HPDE6-E6E7 (cell line): ENCODE results near the gene ADAM33.

Experiments
- DNase-seq: peaks from one replicate; pipeline ENCODE4 v3.0.0; 2011; ENCODE audit warnings: missing footprints; ENCODE audit errors: extremely low spot score

Gene ADAM33

DNA sequence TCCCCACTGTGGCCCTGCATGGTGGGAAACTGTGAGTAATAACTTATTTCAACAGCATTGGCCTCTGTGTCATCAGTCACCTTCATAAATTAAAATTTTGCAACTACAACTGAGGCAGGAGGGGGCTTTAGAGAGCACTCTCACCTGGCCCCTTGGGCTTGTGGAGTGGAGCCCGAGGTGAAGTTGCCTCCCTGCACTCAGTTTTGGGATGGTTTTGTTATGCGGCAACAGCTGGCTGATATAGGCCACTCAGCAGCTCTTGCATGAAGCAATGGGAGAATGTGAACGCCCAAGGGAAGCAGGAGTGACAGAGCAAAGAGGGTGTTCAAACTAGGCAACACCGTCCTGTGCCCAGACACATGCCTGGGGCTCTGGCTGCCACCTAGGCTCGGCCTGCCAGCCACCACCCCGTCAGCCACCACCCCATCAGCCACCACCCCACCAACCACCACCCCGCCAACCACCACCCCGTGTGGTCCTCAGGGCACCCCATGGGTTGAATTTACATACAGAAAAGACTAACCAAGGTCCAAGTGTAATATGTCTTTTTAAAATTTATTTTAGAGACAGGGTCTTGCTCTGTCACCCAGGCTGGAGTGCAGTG is 14.3 kb downstream of the ADAM33 start:
- DNase-seq = no peak

DNA sequence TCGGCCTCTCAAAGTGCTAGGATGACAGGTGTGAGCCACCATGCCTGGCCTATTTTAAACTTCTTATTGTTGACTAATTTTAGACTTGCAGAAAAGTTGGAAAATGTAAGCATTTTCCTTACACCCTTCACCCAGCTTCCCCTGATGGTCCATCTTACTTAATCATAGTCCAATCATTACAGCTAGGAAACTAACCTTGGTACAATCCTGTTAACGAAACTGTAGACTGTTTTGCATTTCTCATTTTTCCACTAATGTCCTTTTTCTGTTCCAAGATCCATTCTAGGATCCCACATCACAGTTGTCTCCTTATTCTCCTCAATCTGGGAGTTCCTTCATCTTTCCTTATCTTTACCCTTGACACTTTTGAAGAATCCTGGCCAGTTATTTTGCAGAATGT is 18.0 kb downstream of the ADAM33 start:
- DNase-seq = no peak

DNA sequence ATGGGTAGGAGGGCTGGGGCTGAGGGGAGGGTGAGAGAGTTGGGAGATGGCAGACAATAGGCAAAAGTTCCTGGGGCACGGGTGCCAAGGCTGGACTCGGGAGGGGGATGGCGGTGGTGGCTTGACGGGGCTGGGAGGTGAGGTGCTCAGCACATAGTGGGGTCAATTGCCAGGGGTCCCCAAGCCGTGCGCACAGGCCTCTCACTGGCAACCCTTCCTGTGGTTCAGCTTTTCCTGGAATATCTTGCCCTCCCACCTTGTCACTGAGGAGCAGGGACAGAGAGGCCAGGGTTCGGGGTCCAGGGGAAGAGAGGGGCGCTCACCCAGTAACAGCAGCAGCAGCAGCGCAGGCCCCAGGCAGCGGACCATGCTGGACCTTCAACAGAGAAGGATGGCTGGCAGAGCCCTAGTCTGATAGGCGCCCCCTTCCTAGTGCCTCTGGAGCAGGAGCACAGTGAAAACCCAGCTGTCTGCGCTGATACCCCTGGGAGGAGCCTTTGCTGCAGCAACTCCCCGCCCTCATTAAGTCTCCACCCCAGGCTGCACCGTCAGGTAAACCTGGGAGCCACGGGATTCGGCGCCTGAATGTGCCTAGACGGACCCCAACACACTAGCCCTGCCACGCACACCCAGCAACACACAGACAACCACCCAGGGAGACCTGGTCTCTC is 18.6 kb downstream of the ADAM33 start, which contains the start of gene GFRA4:
Gene GFRA4, minus strand, starts transcription at position 369 of the 671 bp plus-strand sequence. Its CDS starts 0 bp downstream, at position 369.
- DNase-seq = no peak

DNA sequence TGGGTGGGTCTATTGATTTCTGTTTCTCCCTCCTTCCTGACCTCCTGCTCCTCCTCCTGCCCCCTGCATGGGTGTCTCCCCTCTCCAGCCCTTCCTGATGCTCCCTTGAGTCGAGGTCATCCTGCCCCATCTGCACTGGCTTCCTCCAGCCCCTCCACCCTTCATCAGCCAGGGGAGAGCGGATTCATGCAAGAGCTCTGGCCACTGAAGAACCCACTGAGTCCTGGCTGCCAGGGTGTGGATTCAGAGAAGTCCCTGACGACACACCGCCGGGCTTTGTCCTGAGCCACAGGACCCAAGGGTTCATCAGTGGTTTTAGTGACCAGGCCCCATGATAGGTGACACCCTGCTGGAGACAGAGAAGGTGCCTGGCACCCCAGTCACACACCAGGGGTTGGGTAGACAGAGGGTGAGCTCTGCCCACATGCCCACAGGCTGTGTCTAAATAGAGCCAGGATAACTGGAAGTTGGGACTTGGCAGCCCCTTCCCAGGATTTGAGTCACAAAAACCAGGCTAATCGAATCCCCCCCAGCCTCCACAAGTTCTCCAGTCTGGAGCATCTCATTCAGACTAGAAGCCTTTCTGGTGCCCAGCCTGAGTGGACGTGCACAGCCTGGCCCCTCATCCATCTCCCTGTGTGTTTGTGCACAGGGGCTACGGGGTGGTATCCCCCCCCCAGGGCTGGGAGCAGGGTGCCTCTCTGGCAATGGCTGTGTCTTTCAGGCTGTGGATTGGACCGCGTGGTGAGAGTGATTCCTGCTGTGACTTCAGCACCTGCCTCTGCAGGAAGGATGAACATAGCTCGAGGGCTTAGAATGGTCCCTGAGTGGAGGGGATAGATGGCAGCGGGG is 19.8 kb downstream of the ADAM33 start:
- no peak for DNase-seq

DNA sequence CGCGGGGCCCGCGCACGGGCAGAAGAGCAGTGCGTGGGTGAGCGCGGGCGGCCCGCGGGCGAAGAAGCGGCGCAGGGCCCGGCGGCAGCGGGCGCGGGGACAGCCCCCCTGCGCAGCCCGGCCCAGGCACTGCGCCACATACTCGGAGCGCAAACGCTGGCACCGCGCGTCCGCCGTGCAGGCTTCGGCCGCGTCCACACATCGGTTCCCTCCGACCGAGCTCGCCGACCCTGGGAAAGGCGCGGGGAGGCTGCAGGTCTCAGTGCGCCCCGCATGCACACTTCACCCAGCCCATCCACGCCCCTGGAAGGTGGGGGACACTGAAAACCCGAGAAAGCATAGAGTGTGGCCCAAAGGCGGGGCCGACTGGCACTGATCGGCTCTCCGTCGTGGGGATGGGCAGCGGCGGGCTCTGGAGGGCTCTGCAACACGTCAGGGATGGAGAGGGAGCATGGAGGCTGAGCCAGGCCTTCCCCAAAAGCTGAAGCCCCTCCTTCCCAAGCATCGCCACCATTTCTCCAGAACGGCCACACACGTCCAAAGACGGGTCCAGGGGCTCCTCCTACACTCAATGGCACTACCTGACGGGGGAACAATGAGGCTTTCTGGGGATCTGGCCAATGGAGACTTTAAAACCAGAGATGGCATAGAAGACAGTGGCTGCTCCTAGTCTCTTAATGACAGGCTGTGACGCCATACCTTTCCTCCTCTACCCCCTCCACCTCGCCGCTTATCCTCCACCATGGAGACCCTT is 20.6 kb downstream of the ADAM33 start:
- no peak for DNase-seq

DNA sequence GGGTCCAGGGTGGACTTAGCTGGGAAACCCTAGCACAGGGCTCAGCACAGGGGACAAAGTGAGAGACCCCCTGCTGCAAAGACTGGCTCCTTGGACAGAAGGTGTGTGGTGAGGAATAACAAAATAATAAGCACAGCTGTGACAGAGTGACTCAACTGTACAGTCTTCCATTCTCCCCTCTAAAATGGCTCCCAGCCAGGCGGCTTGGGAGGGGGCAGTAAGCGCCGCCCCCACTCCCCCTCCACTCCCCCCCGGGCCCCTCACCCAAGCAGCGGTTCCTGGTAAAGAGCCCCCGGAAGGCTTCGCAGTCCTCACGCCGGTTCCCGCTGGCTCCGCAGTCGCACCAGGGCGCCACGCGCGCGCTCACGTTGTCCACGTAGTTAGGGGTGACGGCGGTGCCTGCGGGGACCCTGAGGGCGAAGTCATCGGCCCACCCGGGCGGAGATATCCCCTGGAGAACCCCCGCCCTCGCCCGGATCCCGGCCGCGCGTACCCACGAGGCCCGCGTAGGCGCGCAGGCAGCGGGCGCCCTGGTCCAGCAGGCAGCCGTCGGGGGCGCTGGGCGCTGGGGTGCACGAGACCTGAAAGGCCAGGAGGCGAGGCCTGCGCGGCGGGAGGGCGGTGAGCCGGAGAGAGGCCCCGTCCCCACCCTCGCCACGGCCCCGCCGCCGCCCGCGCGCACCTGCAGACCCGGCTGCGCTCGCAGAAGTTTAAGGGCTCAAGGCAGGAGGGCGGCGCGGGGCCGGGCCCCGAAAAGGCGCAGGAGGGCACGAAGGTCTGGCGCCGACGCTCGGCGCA is 21.3 kb downstream of the ADAM33 start:
- no peak for DNase-seq

DNA sequence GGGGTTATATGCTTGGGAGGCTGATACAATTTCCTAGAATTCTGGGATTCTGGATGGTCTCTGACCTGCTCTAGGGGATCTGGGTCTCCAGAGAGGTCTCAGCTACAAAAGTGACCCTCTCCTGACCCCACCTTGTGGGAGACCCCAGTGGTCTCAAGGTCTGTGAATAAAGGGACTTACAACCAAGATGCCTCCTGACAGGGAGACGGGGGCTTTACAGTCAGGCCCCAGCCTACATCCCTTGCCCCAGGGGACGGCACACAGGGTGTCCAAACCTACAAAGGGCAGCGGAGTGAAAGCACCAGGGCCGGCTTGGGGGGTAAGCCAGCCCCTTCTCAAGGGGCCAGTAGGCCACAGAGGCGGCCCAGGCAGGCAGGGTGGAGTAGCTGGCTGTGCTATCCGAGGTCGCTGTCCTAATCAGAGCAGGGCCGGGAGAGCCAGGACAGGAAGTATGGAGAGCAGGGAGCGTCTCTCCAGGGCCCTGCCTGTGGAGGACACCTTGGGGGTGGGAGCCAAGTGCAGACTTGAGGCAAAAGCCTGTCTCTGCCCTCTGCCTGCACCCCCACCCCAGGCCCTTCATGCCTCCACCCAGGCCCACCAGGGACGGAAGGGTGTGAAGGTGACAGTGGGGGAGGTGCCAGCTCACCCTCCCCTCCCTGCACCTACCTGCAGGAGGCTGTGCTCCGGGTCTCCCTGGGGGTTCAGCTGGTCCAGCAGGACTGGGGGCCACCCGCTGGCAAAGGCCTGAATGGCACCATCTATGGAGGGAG is 22.1 kb downstream of the ADAM33 start:
- no peak for DNase-seq

DNA sequence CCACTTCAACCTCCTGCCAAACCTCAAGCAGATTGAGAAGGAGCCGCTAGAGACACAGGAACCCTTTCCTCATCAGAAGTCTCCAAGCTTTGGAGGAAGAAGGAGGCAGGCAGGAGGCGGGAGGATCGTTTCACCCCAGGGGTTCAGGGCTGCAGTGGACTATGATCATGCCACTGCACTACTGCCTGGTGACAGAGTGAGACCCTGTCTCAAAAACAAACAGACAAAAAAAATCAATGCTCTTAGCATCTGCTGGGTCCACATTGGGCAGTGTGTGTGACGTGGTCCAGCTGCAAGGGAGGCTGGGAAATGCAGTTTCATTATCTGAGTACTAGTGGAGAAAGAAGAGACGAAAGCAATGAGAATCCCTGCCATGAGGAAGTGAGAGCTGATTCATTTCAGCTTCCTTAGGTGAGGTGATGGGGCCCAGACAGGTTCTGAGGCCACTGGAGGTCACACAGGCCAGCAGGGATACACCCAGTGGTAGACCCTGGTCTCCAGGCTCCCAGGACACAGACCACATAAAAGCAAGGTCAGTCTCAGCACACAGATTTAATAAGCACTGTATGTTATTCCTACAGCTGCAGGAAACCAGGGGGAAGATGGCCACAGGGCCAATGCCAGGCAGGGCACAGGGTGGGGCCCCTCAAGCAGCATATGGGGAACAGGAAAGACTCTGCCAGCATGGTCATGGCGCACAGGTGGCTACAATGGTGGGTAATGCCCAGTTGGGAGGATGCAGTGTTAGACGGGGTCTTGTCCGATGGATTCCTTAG is 22.9 kb downstream of the ADAM33 start:
- DNase-seq = peak; percentile 76

DNA sequence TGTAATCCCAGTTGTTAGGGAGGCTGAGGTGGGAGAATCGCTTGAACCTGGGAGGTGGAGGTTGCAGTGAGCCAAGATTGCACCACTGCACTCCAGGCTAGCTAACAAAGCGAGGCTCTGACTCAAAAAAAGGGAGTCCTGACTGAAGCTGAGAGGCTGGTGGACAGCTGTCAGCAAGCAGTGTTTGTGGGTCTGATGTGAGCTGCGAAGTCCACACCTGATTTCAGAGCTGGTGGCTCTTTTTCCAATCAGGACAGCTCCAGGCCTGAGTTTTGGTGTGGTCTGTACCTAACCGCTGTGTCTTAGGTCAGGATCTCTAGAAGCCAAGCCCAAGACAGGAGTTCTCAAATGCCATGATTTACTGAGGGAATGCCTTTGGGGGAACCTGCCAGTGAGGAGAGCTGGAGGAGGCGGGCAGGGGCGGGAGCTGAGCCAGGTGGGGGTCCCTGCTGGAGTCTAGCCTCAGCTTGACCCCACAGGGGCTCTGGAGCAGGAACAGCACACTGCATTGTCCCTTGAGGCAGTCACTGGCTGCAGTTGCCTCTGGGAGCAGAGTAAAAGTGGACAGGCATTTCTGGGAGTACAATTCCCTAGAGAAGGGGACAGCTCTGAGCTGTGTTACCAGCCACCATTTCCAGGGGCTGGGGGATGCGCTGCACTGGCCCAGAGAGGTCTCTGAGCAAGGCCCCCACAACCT is 23.6 kb downstream of the ADAM33 start:
- no peak for DNase-seq

DNA sequence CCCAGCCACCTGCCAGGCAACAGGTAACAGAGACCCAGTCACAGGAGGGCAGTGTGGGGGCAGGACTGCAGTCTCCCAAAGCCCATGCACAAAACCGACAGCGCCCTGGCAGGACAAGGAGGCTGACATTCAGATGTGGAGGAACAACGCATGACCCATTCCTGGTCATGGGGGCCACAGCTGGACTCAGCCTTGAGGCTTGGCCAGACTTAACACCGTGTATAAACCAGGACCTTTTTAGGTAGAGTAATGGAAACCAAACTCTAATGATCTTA is 26.7 kb downstream of the ADAM33 start:
- DNase-seq = no peak

DNA sequence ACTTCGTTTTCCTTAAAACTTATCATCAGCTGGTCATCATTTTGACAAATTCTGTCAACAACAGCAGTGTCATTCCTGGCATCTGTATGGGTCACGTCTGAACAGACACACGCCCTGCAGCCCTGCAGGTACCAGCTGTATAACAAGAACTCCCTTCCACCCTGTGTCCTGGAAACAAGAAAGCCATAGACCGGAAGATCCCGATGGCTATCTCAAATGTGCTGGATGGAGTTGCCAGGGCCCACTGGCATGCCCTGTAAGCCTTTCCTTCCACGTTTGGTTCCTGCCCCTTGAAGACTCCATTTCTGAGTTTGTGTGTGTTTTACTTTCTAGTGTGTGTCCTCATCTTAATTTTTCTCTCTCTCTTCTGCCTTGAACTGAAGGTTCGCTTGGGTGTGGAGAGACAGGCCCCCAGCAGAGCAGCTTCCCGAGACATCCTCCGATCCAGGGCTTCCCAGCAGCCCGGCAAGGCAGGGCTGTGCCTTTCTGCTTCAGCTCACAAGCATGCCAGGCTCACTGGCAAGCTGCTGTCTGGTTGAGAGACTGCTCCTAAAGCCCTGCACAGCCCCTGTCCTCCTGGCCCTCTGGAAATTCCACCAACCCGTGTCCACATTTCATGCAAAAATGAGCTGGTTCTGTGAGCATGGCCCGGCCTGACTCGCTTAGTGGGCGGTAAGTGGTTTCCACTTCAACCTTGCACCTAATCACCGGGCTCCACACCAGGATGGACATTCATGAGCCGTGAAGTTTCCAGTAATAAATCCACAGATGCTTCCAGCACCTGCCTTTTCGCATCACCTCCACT is 27.3 kb downstream of the ADAM33 start:
- DNase-seq = no peak

DNA sequence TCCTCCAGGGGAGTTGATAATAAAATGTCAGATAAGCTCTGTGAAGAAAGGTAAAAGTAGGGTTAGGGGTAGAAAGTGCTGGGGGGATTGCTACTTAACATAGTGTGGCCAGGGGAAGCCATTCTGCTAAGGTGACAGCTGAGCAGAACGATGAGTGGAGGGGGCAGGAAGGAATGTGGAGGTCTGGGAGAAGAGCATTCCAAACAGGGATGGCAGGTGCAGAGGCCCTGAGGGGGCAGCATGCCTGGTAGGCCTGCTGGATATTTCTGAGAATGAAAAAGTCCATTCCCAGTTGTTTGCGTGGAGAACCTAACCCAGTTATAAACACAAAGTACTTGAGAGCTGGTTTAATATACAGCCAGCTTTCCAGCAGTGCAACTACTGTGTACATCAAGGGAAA is 27.9 kb downstream of the ADAM33 start:
- no peak for DNase-seq

DNA sequence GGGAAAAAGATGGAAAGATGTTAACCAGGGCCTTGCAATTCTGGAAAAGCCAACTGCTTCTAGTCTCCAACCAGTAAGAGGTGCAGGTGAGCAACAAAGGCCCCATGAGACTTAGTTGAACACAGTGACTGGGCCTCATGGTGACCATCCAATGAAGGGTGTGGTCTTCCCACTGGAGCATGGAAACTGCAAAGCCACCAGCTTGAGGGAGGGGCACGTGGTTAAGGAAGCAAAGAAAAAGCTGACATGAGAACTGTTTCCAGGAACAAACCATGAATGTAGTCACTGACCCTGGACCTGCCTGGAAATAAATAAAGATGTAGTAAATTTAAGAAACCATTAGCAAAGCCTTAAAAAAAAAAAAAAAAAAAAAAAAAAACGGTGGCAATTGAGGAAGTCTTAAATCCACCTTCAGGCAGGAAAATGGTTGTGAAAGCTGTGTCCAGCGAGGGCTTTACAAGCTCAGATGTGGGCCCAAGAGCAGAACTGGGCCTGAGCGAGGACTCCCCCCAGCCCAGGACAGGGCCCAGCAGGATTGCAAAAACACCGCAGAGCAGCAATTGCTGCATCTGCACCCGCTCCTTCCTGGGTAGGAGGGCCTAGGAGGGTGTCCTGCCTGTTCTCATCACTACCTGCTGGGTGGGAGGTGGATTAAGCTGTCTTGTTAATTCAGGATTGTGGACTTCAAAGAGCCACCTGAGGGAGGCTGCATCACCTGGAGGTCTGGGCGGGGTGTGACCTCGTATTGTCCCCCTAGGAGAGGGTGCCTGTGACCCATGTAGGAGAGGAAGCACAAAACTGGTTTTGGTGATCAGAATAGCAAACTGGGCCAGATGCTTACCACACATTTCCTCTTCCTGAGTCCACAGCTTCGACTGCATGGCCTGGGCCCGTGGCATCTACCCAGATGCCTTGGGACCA is 28.9 kb downstream of the ADAM33 start:
- DNase-seq = no peak

DNA sequence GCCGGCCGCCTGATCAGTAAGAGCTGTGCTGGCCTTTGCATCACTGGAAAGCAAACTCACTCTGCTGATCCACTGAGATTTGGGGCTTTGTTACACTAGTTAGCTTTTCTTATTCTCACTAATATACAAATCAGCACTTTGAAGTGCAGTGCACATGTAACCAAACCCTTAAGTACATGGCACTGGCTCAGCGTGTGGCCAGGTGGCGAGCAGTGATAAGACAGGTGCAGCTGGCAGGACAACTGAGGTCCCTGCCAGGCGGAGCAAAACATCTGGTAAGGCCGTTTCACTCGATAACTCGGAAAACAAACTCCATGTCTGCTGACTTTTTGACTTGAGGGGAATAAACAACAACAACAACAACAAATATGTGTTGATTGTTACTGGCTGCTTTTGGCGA is 29.6 kb downstream of the ADAM33 start:
- DNase-seq = no peak

DNA sequence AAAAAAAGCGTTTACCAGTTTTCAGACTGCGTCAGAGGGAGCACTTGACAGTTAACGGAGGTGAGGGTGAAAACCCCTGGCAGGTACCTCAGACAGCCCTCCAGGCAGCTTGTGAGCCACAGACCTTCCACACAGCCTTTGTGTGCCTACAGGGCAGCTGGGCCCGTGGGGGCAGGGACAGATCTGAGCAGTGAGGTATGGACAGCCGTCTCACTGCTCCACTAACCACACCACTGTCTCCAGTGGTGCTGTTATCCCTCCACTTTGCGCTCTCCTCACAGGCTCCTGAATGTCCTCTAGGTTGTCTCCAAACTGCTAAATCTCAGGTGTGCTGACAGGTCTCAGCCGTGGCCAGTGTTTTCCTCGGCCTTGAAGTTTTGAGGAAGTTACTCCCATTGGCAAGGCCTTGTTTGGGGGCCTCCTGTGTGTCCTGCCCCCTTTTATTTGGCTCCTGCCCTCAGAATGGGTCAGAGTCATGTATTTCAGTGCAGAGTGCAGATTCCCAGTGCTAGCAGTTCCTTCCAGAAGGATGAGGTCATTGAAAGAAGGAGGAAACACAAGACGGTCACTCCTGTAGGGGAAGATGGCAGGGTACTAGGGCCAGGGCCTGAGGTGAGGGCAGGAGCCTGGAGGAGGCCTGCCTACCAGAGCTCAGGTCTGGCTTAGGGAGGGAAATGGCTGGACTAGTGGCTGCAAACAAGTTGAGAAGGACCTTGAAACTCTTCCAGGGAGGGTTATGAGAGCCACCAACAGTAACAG is 30.4 kb downstream of the ADAM33 start:
- no peak for DNase-seq

DNA sequence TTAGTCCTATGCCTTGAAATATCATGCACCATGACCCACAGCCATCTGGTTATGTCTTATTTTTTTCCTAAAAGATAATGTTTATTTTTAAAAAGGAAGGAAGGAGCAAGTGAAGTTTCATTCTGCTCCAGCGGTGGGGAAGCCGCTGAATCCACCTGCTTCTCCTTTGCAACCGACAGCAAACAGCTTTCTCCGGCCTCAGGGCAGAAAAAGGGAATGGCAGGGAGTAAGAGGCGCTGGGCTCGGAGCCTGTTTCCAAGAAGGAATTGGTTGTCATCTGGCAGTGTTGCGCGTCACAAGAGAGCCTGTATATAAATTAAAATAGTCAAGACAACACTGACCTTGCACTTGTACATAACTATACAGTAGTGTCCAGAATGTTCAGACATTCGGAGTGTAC is 32.9 kb downstream of the ADAM33 start:
- no peak for DNase-seq

DNA sequence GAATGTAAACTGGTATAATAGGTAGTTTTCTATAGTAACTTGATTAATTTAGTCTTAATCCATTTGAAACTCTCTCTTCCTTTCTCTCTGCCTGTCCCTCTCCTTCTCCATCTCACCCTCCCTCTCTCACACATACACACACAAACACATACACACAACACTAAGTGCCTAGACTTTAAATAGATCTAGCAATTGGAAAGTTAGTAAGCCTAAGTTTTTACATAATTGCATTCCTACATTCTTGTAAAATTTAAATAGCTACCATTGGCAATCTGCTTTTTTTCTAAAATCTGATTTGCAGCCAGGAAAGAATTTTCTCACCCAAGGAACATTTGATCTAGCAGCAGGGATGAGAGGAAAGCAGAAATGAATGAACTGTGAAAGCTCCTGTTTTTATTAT is 34.3 kb downstream of the ADAM33 start:
- no peak for DNase-seq
